Common myeloid progenitor, CD34-positive (primary cell): ENCODE data around the gene BCAR3.

Source experiments
- CTCF ChIA-PET: fragments of 350-600 bp; sonication (Branson Sonifier 250); formaldehyde crosslinking; loops from one replicate; lab custom pipeline; 2021; ENCODE audit warnings: antibody characterized with exemption; lab: Charles Lee
- POLR2A ChIA-PET: fragments of 350-600 bp; sonication (Branson Sonifier 250); formaldehyde crosslinking; loops from one replicate; lab custom pipeline; 2021; ENCODE audit warnings: antibody characterized with exemption; lab: Charles Lee
- DNase-seq, 3 donors: peaks; one replicate each; pipeline versions ENCODE4 v3.0.0 to v3.0.0-alpha.2; 2013
- H3K27ac ChIP-seq, 2 experiments: 1 replicate in 1 of 2; 2 replicates in 1 of 2; pipeline ENCODE4 v1.7.0; 2013; ENCODE audit warnings: inconsistent platforms in 2 of 2, low read length in 2 of 2, mild to moderate bottlenecking in 2 of 2, low read depth in 1 of 2, moderate library complexity in 1 of 2; ENCODE audit not compliant: severe bottlenecking in 2 of 2, insufficient read depth in 1 of 2, poor library complexity in 1 of 2
- H3K27me3 ChIP-seq, 5 experiments: replicated peaks in 2 of 5; 1 replicate in 3 of 5; 2 replicates in 2 of 5; pipeline versions ENCODE4 v1.6.1 to v1.7.0; 2013; ENCODE audit warnings: low read length in 4 of 5, mild to moderate bottlenecking in 2 of 5, moderate library complexity in 2 of 5, inconsistent platforms in 1 of 5; ENCODE audit not compliant: insufficient read depth in 5 of 5, control insufficient read depth in 4 of 5
- H3K36me3 ChIP-seq, 4 experiments: 1 replicate in 2 of 4; 2 replicates in 2 of 4; pipeline versions ENCODE4 v1.6.1 to v1.7.0; 2013; ENCODE audit warnings: low read length in 3 of 4, control low read depth in 1 of 4, mild to moderate bottlenecking in 1 of 4; ENCODE audit not compliant: control insufficient read depth in 4 of 4, insufficient read depth in 4 of 4
- H3K4me1 ChIP-seq, 4 experiments: 1 replicate in 3 of 4; 2 replicates in 1 of 4; pipeline versions ENCODE4 v1.6.1 to v1.7.1; 2013; ENCODE audit warnings: low read length in 3 of 4, mild to moderate bottlenecking in 3 of 4, control low read depth in 1 of 4, inconsistent platforms in 1 of 4, moderate library complexity in 1 of 4; ENCODE audit not compliant: control insufficient read depth in 4 of 4, insufficient read depth in 4 of 4; ENCODE audit errors: control extremely low read depth in 1 of 4
- H3K4me3 ChIP-seq, 7 experiments: 1 replicate in 4 of 7; 2 replicates in 3 of 7; pipeline versions ENCODE4 v1.5.1 to v1.7.0; 2013; ENCODE audit warnings: mild to moderate bottlenecking in 7 of 7, low read length in 6 of 7, moderate library complexity in 6 of 7, inconsistent platforms in 2 of 7, low read depth in 2 of 7, control low read depth in 1 of 7; ENCODE audit not compliant: insufficient read depth in 4 of 7, control insufficient read depth in 1 of 7; ENCODE audit errors: extremely low read depth in 1 of 7
- H3K9me3 ChIP-seq, 5 experiments: 1 replicate in 4 of 5; 2 replicates in 1 of 5; pipeline versions ENCODE4 v1.6.1 to v1.7.1; 2013; ENCODE audit warnings: low read length in 4 of 5, mild to moderate bottlenecking in 2 of 5, inconsistent platforms in 1 of 5, low read depth in 1 of 5, moderate library complexity in 1 of 5; ENCODE audit not compliant: control insufficient read depth in 4 of 5, insufficient read depth in 2 of 5; ENCODE audit errors: control extremely low read depth in 1 of 5
- WGBS: methylation state at CpG from one replicate; pipeline ENCODE4 v1.1.5; 2013; ENCODE audit not compliant: insufficient coverage; 5-methylcytosine and 5-hydroxymethylcytosine counted together

The BCAR3 gene

GRCh38 chr1:93672477-93673162 lies 9.0 kb downstream of the BCAR3 start:
- DNase-seq: no peak
- H3K27ac ChIP-seq: no peak overlapping the region
- H3K36me3 ChIP-seq: no peaks in the 10 kb centered on the region
- H3K9me3 ChIP-seq: no peaks in the 10 kb centered on the region
- no peaks in the 10 kb centered on the region for H3K27me3 ChIP-seq
- no peak overlapping the region for H3K4me3 ChIP-seq
- 94% methylated on average over 4 of the region's 5 CpGs for WGBS
- POLR2A ChIA-PET: no interaction called here
- CTCF ChIA-PET: interaction anchor here (0.6 to 4.7 kb wide), 7 partner anchors 9 to 312 kb away, joined by 3 to 20 read pairs (median 3); partner anchors contain the start of gene BCAR3
- peaks cover 0 to 13% (median 7%) of the 10 kb centered on the region in 4 experiments for H3K4me1 ChIP-seq

- Histone ChIP-seq H3K4me1 (peaks cover 0 to 13% (median 7%) of the 10 kb centered on the region in 4 experiments), H3K36me3 (no peaks in the 10 kb centered on the region), H3K9me3 (no peaks in the 10 kb centered on the region), H3K27ac (no peak overlapping the region), H3K4me3 (no peak overlapping the region), H3K27me3 (no peaks in the 10 kb centered on the region)
- POLR2A ChIA-PET: no interaction called here
- DNase-seq: peak in 2 of 3 donors; percentile 50 to 63
- 80% methylated on average over 1 of the region's 1 CpG for WGBS
- CTCF ChIA-PET: interaction anchor here (0.8 to 4.7 kb wide), 5 partner anchors 9 to 174 kb away, joined by 3 to 20 read pairs (median 3); partner anchors contain the start of gene BCAR3
These were observed 9.6 kb downstream of the BCAR3 start for GRCh38 chr1:93672069-93672468.

GRCh38 chr1:93671099-93671621 lies 10.5 kb downstream of the BCAR3 start:
- Histone ChIP-seq H3K4me1 (peaks cover 0 to 13% (median 7%) of the 10 kb centered on the region in 4 experiments), H3K36me3 (no peaks in the 10 kb centered on the region), H3K9me3 (no peaks in the 10 kb centered on the region), H3K4me3 (no peak overlapping the region), H3K27ac (no peak overlapping the region), H3K27me3 (no peaks in the 10 kb centered on the region)
- POLR2A ChIA-PET: no interaction called here
- CTCF ChIA-PET: interaction anchor here (0.8 to 4.7 kb wide), 6 partner anchors 8 to 25 kb away, joined by 3 to 20 read pairs (median 5); partner anchors contain the start of gene BCAR3
- DNase-seq: no peak
- 87% methylated on average over 7 of the region's 11 CpGs for WGBS

DNA sequence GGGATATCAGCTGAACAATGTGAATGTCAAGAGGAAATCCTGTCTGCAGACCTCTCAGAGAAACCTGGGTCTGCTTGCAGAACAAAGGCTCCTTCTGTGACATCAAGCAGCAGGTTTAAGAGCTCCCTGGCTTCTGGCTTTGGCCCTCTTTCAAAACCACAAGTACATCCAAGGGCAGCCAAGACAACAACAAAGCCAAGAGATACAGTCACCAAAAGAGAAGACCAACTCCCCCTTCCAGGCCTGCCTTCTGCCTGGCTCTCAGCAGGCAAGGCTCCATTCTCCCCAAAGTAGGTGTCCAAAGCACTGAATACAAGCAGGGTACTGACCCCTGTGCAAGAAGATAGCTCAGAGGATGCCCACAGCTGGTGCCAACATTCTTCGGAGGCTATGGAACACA lies 11.5 kb downstream of the BCAR3 start:
- H3K36me3 ChIP-seq: no peaks in the 10 kb centered on the region

DNA sequence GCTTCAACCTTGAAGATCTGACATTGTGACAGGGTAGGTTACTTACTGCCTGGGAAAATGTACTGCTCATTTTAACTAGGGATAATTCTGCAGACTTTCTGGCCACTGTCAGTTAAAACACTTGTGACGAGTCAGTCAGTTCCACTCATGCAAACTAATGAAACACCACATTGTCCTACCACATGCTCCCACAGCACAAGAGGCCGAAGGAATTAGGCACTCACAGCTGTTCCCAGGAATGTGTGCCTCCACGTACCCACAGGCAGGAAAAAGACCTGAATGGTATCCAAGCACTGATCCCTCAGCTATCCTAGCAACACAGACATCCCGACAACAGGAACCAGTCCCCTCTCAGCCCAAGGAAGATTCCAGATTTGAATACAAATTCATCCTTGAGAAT lies 12.3 kb downstream of the BCAR3 start:
- H3K27me3 ChIP-seq: no peaks in the 10 kb centered on the region
- ChIA-PET CTCF (interaction anchor here (0.6 to 4.7 kb wide), 6 partner anchors 9 to 171 kb away, joined by 3 to 20 read pairs (median 4); partner anchors contain the start of gene BCAR3), POLR2A (no interaction called here)
- peaks cover 0 to 13% (median 7%) of the 10 kb centered on the region in 4 experiments for H3K4me1 ChIP-seq
- no peaks in the 10 kb centered on the region for H3K9me3 ChIP-seq
- WGBS: 100% methylated on average over 2 of the region's 4 CpGs
- no peaks in the 10 kb centered on the region for H3K36me3 ChIP-seq
- no peak overlapping the region for H3K27ac ChIP-seq
- no peak overlapping the region for H3K4me3 ChIP-seq
- DNase-seq: no peak

More for the DNA sequence above, 11.5 kb downstream of the BCAR3 start:
- H3K9me3 ChIP-seq: no peaks in the 10 kb centered on the region
- peaks cover 0 to 13% (median 7%) of the 10 kb centered on the region in 4 experiments for H3K4me1 ChIP-seq
- peak in 2 of 3 donors; percentile 62 to 71 for DNase-seq
- CTCF ChIA-PET: interaction anchor here (0.6 to 4.7 kb wide), 10 partner anchors 9 to 171 kb away, joined by 3 to 20 read pairs (median 3); partner anchors contain the start of gene BCAR3
- H3K27me3 ChIP-seq: no peaks in the 10 kb centered on the region
- 100% methylated on average over 1 of the region's 1 CpG for WGBS
- H3K4me3 ChIP-seq: no peak overlapping the region
- no peak overlapping the region for H3K27ac ChIP-seq
- POLR2A ChIA-PET: no interaction called here

- CTCF ChIA-PET: no interaction called here
- 100% methylated on average over 2 of the region's 5 CpGs for WGBS
- H3K27ac ChIP-seq: no peak overlapping the region
These were observed 12.7 kb downstream of the BCAR3 start for GRCh38 chr1:93668951-93669350.

GRCh38 chr1:93668121-93668520 lies 13.5 kb downstream of the BCAR3 start:
- POLR2A ChIA-PET: no interaction called here
- Histone ChIP-seq H3K27ac (no peak overlapping the region), H3K9me3 (no peaks in the 10 kb centered on the region), H3K4me3 (no peak overlapping the region), H3K27me3 (no peaks in the 10 kb centered on the region), H3K36me3 (no peaks in the 10 kb centered on the region), H3K4me1 (peaks cover 0 to 13% (median 7%) of the 10 kb centered on the region in 4 experiments)
- CTCF ChIA-PET: interaction anchor here (0.9 to 1.4 kb wide), 4 partner anchors 15 to 37 kb away, joined by 3 to 4 read pairs (median 4); no protein-coding TSS in a partner anchor
- DNase-seq: no peak
- WGBS: 98% methylated on average over 5 of the region's 5 CpGs

More at GRCh38 chr1:93668951-93669350, 12.7 kb downstream of the BCAR3 start:
- Histone ChIP-seq H3K4me3 (no peak overlapping the region), H3K27me3 (no peaks in the 10 kb centered on the region), H3K36me3 (no peaks in the 10 kb centered on the region), H3K9me3 (no peaks in the 10 kb centered on the region), H3K4me1 (peaks cover 0 to 13% (median 7%) of the 10 kb centered on the region in 4 experiments)
- DNase-seq: no peak
- POLR2A ChIA-PET: no interaction called here
